Fibroblast of skin of right biceps (primary cell): ENCODE measurements around the gene UST.
"Not testable (repeated sequence)": the region's sequence is repeated elsewhere in the genome, so short reads cannot be mapped to it uniquely, and the experiment has no call there.

ENCODE experiments used
- DNase-seq: peaks from one replicate; pipeline ENCODE4 v3.0.0-alpha.2; 2013

The UST gene

DNA sequence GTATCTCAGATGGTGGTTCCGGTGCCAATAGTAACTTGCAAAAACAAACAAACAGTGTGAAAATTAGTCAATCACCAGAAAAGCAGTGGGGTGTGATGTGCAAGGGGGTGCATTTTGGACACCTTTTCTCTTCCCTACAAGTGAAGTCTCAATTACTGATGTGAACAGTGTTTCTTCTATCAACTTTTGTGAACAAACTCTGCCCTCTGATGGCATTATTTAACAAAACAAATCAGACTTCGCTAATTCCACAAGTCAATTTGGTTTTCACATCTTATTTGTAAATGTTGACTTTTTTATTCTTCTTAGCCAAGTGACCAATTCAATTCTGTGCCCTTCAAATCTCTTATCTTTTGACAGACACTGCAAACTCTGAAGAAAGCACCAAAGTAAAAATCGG, 212.2 kb downstream of the UST start:
- DNase-seq = no peak

DNA sequence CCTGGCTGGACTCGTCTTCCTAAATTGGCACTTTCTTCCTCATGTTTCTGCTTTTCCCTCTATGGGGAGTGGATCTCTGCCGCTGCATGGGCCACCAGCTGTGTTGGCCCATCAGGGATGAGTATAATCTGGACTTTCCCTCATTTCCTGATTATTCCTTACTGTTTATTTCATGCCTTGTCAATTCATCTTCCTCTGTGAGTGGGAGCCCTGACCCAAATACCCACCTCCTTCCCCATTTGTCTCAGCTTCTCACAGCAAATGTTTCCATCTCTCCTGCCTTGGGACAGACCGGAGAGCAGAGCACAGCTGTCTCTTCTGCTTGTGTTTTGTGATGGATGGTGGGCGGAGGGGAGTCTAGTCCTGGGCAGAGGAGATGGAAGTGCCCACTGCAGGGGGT, 212.7 kb downstream of the UST start:
- DNase-seq = no peak

DNA sequence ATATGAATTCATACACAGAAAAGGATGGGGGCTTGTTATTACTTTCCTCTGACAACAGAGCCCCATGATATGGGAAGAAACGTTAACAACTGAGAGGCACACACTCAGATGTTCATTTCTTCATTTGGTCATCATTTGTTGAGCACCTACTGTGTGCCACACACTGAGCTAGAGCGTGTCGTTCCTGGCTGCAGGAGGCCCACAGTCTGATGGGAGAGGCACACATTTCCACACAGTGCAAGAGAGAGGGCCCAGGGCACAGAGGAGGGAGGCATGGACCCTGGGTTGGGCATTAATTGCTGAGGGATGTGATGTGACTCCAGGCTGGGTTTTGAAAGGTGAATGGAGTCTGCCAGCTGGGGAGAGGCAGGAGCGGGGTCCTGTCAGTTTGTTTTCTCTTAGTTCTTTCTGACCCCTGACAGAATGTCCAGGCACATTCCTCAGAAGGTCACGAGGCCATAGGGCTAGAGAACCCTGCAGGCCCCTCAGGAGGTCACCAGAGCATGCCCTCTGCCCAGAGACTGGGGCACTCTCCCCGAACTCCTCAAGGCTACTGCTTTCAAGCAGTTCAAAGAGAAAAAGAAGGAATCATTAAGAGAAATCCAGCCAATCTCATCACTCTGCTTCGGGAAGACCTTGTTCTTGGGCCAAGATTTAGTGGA, 216.2 kb downstream of the UST start:
- no peak for DNase-seq

DNA sequence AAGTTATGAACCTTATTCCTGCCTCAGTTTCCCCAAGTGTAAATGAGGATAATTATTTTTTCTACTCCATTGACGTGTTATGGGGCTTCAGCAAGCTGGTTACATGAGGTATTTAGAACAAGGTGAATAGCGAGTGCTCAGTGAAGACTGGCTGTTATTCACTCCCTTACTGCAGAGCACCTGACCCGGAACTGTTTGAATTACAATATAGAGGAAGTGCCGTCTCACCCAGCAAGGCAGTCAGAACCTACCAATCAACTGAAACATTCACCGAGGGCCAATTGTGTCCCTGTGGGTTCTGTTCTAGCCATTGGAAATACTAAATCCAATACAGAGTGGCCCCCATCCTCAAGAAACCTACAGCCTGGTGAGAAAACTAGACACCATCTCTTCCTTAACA, 216.9 kb downstream of the UST start:
- DNase-seq = no peak

DNA sequence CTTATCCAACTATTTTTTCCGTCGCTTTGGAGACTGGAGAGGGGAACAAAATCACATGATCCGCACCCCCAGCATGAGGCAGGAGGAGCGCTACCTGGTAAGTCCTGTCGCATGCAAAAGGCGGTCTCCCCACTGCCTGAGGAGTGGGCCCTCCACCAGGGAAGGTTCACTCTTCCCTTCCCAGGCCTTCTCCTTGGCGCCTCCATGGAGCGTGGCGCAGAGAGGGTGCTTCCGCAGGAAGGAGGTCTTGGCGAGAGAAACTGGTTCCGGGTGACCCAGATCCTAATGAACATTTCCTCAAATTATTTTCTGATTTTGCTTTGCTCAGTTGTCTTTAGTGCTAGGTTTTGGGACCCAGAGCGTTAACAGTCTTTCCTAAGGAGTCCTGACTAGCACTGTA, 217.6 kb downstream of the UST start:
- DNase-seq = no peak

DNA sequence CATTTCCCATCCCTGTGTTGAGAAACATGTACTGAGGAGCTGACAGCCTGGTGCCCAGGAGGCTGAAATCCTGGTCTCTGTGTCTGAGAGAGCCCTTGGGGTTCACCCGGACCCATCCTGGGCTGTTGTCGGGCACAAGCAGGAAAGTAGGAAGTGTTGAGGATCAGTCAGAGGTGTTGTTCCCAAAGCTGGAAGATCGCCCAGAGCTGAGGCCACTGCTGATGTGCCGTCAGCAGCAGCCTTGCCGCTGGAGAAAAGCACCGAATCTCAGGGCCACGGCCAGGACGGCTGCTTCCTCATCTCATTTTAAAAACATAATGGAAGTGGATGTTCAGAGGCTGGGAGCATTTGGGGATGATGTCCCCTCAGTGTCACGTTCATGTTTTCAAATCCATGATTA, 218.5 kb downstream of the UST start:
- no peak for DNase-seq

DNA sequence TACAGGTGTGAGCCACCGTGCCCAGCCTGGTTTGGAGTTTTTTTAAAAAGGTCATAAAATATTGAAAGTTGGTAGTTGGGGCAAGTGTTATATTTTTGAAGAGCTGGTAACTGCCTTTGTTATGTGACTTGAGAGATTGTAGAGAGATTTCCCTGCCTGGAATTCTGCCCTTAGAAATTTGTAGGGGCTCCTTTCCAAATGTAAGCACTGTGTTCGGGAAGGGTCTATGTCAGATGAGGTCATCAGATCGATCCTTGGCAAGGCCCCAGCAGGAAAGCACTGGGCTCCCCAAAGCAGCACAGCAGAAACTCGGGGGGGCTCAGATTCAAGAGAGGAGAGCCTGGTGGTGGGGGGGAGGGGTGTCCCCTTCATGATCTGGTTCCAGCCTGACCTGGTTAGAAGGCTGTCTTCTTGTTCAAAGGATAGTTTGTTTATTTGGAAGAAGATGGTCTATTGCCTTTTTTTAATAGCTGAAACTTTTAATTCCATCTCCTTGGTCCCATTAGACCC, 220.2 kb downstream of the UST start:
- no peak for DNase-seq

DNA sequence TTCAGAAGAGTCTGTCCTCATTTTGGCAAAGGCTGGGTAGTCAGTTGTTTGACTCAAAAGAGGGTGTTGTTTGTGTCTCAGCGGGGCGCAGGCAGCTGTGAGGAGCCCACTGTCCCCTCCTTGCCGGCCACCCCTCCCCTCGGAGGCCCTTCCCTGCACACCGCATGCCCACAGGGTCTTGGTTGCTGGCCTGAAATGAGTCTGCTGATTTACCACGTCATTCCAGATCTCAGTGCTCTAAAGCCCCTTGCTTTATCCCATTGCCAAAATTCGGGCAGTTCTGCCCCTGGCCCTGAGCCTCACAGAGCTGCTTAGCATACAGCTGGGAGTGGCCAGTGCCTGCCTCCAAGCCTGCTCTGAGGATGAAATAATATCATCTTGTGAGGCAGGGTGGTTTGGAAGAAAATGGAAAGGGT, 220.7 kb downstream of the UST start:
- DNase-seq = no peak

DNA sequence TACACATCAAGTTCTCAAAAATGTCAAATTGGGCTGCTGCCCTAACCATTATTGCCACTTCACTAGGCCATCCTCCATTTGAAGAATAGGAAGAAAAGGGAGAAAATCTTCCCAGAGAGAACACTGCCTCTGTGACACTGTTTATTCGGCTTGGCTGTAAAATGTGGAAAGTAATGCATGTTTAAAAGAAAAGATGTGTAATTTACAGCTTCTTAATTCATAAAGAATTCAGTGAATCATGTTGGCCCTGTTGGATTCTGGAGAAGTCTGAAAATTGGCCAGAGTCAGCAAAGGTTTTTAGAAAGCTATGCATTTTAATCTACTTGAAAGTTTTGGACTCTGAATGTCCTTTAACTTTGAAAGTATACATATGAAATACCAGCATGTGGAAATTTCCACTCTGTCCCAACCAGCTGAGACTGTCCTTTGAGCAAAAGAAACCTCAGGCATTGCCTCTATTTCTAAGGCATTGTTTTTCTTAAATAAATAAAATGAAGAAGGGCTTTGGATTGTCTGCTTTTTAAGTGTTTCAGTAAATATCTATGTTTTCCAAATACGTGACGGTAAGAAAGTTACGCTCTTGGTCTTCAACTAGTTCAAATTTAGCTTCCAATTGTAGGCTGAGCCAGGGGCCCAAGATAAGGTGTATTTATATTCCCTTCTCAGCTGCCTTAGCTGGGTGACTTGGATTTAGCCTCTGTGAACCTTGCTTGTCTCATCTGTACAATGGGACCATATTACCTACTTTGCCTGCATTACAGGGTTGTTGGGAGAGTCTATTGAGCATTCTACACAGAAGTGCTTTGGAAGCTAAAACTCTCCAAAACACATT, 222.2 kb downstream of the UST start:
- DNase-seq = peak; percentile 78

DNA sequence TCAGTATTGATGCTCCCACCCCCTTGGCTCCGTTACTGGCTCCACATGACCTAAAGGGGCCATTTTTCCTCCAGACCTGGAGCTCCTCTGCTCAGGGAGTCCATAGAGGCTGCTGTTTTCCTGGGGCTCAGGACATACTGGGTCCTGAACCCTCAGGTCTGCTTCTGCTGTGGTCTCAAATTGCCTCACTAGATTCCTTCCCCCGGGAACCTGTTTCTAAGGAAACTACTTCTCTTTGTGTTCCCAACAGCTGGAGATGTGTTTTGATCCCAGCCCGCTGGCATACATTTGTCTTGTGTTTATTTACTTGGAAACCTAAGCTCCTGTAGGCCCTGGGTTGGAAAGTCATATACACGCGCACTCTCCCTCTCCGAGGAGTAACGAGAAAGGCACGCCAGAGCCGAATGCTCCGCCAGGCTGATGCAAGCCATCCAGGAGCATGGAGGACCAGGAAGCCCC, 222.8 kb downstream of the UST start:
- peak; percentile 70 for DNase-seq

DNA sequence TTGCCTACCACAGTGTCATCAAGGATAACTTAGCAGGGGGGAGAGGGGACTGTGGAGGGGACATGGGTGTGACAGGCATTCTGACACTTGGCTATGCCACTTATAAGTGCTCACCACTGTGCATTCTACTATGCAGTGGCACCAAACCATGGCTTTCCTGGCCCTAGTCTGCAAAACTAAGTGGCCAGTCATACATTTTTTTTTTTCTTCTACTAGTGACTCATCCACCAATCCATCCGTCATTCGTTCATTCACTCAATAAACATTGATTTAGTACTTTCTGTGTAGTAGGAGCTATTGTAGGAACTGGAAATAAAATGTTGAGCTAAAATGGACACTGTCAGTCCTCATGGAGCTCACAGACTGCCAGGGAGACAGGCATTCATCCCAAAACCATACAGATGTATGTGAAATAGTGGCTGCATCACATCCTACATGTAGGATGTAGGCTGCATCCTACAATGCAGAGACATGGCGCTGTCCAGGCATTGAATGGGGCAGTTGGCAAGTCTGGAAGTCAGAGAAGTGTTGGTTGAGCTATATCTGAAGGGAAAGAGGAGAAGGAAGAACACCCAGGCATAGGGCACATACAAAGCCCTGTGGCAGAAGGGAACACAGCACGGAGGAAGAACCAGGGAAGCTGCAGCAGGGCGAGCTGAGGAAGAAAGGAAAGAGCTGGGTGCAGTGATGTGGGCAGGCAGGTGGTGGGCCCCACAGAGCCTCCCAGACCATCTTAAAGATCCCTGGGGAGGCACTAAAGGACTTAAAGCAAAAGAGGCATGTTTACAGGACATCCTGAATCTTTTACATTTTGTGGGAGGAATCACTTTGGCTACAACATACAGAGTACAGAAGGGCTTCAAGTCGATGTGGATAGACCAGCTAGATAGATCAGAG, 224.4 kb downstream of the UST start:
- DNase-seq = peak; percentile 48

DNA sequence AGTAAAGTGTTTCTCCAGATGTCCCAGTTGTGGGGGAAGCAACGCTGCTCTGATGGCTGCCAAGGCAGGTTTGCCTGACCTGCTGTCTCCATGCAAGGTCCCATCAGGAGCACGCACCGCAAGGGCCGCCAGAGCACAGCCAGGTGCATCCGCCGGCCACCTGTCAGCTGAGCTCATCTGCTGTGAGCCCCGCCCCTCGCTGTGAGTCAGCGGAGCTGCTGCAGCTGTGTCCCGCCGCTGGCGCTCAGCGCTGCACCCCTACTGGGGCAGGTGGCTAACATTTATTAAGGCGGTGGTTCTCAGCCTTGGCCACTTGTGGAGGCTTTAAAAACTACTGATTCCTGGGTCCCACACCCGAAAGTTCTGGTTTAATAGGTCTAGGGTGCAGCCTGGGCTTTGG, 225.7 kb downstream of the UST start:
- peak; percentile 22 for DNase-seq

DNA sequence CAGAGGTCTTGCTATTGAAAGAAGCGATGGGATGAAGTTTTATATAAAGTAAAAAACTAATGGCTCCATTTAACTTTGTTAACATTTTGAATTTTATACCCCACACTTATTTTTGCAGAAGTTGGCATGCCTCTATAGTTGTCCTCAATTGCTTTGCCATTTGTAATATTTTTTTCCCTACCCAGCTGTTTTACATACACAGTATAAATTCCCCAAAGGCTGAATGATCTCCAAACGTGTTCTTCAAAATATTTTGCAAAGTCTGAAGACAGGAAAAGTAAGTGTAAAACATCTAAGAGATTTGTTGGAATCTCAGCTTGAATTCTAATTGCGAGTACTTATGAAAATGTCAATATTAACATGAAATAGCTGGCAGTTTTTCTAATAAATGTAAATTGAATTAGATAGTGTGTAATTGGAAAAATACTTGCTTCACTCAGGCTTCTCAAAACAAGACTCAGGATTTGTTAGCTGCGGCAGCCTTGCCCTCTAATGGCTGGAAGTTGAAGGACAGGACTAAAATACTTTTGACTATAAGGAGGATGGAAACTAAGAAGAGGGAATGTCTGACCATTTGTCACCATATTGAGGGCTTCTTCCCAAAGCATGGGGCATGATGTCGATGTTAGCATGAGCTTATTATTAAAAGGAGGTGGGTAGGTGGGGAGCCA, 226.8 kb downstream of the UST start:
- peak; percentile 45 for DNase-seq

DNA sequence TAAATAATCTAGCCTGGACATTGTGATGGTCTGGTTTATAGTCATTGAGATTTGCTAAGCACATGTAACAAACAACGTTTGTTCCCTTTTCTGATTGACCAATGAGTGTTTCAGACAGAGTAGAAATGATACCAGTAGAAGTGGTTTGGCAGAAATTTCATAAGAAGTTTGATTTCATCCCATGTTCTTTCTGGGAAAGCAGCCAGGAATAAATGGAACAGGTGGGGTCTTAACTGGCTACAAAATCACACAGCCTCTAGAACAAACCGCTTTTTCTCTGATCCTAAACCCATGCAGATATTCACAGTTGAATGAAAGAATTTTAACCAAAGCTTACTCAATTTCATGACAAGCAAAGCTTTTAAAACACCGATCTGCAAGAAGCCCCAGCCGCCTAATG, 227.5 kb downstream of the UST start:
- DNase-seq = no peak

DNA sequence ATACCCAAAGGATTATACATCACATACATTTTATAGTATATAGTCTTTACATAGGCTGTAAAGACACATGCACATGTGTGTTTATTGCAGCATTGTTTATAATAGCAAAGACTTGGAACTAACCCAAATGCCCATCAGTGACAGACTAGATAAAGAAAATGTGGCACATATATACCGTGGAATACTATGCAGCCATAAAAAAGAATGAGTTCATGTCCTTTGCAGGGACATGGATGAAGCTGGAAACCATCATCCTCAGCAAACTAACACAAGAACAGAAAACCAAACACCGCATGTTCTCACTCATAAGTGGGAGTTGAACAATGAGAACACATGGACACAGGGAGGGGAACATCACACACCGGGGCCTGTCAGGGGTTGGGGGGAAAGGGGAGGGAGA, 231.5 kb downstream of the UST start:
- DNase-seq = not testable (repeated sequence)

DNA sequence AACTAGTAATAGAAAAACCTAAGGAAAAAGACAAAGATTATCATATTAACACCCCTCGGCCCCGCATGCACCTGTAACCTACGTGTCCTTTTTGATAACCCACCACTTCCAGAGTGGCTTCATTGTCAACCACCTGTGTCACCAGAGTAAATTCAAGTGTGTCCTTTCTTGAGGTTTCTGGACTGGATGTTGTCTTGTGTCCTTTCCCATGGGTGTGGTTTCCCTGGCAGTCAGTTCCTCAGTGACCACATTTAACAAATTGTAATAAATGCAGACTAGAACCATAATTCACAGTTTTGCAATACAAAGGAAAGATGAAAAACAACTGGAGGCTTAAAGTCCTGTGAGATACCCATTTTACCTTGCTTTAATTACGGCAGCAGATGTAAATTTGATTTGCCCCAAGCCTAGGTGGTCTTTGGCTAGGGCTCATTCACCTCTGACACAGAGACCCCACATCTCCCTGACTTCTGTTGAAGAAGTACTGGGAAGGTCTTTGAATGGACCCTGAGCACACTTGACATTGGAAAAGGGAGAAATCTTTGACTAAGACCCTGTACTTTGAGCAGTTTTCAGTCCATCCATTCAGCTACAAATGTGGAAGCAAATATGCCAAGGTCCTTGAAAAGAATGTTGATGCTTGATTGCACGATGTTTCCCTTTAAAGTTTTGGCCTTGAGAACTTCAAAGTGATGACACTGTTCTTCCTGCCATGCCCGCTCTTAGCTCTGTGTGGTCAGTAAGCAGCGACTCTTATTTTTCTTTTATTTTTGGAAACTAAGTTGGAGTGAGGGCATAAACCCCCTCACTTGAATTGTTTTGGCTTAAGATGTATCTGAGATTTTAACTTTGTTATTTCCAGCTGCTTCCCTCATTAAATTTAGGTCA, 232.4 kb downstream of the UST start:
- no peak for DNase-seq

DNA sequence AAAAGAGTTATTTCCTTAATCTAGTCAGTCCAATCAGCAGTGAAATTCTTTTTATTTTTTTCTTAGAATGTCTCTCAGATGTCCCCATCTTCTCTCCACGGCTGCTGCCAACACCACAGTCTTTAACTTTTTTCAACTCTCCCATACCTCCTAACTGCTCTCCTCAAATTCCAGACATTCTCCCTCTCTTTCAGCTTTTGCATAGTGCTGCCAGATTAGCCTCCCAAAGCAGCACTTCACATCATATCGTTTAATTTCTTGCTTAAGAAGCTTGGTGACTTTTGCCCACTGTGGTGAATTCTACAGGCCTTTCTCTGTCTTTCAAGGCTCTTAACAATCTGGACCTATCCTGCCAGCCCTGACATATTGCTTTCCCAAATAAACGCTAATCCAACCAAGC, 233.4 kb downstream of the UST start:
- DNase-seq = peak; percentile 56

DNA sequence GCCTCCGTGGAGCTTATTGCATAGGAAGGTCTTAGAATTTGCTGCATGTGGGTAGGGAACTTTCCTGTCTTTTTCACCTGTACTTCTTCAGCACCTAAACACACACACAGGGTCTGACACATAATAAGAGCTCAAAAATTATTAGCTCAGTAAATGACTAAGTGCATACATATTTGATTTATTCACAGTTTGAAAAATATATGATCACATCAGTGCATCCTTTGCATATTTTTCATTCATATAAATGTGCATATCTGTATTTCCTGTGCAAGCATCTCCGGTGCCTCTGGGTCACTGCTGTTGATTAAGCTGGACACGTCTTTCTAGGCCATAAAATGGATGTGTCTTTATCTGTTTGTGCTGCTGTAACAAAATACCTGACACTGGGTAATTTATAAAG, 234.7 kb downstream of the UST start:
- peak; percentile 46 for DNase-seq

DNA sequence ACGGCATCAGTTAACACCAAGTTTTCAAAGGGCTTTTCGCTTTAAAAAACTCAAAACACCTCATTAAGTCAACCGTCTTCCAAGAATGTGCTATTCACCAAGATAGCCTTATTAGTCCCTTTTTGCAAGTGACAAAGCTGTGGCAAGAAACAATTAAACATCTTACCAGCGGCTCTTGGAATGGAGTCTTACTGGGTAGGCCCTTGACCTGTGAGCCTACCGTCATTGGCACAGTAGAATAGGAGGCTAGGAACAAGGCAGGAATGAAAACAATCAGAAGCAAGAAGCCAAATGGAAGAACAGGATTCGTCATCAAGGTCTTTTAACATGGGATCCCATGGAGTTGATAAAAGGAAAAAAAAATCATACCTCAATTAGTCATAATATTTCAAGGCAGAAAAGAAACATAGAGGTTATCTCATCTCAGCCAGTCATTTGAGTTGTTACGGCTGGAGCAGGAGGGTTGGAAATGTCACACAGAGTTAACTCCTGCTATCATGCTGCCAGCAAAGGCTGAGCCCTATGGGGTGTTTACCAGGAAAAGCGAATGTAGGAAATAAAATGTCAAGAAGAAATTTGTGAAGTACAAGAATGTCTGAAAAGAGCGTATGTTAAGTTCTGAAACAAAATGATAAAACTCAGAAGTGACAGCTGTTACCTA, 236.4 kb downstream of the UST start:
- no peak for DNase-seq

DNA sequence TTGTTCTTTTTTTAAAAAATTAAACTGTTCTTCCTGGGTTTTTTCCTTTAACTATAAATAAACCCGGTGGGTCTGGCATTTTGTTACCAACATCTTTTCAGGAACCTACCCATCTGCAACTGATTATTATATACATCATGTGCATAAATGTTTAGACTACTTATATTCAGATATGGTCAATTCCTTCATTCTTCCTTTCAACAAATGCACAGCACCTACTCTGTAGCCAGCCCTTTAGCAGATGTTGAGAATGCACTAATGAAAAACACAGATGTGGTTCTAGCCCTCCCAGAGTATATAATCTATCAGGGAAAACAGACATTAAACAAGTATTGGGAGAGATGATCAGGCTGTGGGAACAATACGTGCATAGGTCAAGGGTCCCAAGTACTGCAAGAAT, 237.1 kb downstream of the UST start:
- peak; percentile 42 for DNase-seq

DNA sequence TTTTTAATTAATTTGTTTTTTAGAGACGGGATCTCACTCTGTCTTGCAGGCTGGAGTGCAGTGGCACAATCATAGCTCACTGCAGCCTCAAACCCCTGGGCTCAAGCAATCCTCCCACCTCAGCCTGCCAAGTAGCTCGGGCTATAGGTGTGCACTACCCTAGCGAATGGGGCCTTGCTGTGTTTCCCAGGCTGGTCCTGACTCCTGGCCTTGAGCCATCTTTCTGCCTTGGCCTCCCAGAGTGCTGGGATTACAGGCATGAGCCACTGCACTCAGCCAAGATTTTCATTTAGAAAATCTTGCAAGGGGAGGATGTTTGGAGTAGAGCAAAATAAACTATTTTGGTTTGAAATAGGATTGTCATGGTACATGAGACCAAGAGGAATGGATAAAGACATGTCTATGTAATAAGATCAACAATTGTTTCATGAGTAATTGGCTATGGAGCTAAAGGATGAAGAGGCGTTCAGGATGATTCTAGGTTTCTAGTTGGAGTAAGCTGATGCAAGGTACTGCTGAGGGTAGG, 237.8 kb downstream of the UST start:
- DNase-seq = no peak
